ENCODE measurements around the gene CTSA.

- TF ChIP-seq POLR2AphosphoS5 (IDR thresholded peaks at IDR 0.05): peak; percentile 79 to 84
- TF ChIP-seq CTCF (IDR thresholded peaks at IDR 0.05): no peak
- TF ChIP-seq EP300 (IDR thresholded peaks at IDR 0.05): no peak
Measured at GRCh38 chr20:45880988-45881788, 9.9 kb upstream of the CTSA start, which contains the start of gene ZSWIM1.

Measured in upper lobe of left lung (tissue), 4 donors.